Osteocyte (in vitro differentiated cells): ENCODE results near the gene ACTN4. TPM values are rescaled to one million over a fixed set of nuclear protein-coding genes. Genes with fewer than 3 reads are reported as not detected.

Source experiments
- DNase-seq: peaks from one replicate; pipeline ENCODE4 v3.0.0; 2021; ENCODE audit warnings: mixed read lengths; ENCODE audit not compliant: unreplicated experiment; ENCODE audit errors: extremely low spot score
- H3K27ac Mint-ChIP-seq: one replicate; pipeline ENCODE4 v1.8.0; 2021; ENCODE audit warnings: mild to moderate bottlenecking, mixed read lengths; ENCODE audit not compliant: unreplicated experiment
- H3K27me3 Mint-ChIP-seq: one replicate; pipeline ENCODE4 v1.8.0; 2021; ENCODE audit warnings: mixed read lengths; ENCODE audit not compliant: unreplicated experiment
- H3K36me3 Mint-ChIP-seq: one replicate; pipeline ENCODE4 v1.8.0; 2021; ENCODE audit warnings: mixed read lengths; ENCODE audit not compliant: unreplicated experiment
- H3K4me1 Mint-ChIP-seq: one replicate; pipeline ENCODE4 v1.8.0; 2021; ENCODE audit warnings: mixed read lengths; ENCODE audit not compliant: unreplicated experiment
- H3K4me3 Mint-ChIP-seq: one replicate; pipeline ENCODE4 v1.8.0; 2021; ENCODE audit warnings: mild to moderate bottlenecking, moderate library complexity, mixed read lengths; ENCODE audit not compliant: unreplicated experiment
- H3K9me3 Mint-ChIP-seq: one replicate; pipeline ENCODE4 v1.8.0; 2021; ENCODE audit warnings: mixed read lengths; ENCODE audit not compliant: unreplicated experiment
- total RNA-seq: library from RNA; stranded (reverse); gene quantifications from 2 replicates; pipeline ENCODE4 v1.2.1, GENCODE V29; 2021
- TF ChIP-seq, protein P1 (sequence below): fragments of 200-600 bp; sonication (generic); IDR thresholded peaks from 2 replicates; pipeline ENCODE4 v1.5.0; 2021; ENCODE audit warnings: antibody characterized with exemption, mild to moderate bottlenecking, moderate library complexity

ACTN4 gene
- total RNA-seq, 1 donor from 2014 or later = 525 TPM

DNA sequence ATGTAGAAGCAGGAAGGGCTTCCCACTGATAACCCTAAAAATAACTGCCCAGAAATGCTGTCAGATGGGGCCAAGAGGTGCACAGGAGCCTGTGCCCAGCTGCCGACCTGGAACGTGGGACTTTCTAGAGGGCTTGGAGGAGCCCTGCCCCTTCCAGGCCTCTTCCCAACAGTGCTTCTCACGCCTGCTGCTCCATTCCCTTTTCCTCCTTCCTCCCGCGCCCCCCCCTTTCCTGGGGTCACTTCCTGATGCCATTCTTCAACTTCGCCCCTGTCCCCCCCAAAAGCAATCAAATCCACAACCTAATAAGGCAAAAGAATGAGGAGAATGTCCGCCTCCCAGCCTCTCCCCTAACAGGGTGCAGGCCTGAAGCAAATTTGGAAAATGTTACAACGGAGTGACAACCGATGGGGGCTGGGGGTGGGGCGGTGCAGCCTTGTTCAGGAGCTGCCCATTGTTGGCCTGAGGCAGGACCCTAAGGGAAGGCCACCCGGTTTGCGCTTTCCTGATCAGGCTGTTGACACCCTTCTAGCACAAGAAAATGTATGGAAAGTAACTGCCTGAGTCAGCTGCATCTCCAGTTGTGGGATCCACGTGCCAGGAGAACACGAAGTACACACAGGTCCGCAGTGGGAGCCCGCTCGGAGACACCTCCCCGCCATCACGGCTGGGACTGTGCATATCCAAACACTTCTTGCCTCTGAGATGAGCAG, 18.7 kb downstream of the ACTN4 start:
- Mint-ChIP-seq H3K36me3 (peaks cover 13% of the 10 kb centered on the region), H3K4me1 (peaks cover 94% of the 10 kb centered on the region), H3K4me3 (peak overlapping the region; percentile 35), H3K9me3 (no peaks in the 10 kb centered on the region), H3K27me3 (no peaks in the 10 kb centered on the region), H3K27ac (peak overlapping the region; percentile 98)
- TF ChIP-seq, protein P1, sequence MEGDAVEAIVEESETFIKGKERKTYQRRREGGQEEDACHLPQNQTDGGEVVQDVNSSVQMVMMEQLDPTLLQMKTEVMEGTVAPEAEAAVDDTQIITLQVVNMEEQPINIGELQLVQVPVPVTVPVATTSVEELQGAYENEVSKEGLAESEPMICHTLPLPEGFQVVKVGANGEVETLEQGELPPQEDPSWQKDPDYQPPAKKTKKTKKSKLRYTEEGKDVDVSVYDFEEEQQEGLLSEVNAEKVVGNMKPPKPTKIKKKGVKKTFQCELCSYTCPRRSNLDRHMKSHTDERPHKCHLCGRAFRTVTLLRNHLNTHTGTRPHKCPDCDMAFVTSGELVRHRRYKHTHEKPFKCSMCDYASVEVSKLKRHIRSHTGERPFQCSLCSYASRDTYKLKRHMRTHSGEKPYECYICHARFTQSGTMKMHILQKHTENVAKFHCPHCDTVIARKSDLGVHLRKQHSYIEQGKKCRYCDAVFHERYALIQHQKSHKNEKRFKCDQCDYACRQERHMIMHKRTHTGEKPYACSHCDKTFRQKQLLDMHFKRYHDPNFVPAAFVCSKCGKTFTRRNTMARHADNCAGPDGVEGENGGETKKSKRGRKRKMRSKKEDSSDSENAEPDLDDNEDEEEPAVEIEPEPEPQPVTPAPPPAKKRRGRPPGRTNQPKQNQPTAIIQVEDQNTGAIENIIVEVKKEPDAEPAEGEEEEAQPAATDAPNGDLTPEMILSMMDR = no peak
- DNase-seq = no peak

DNA sequence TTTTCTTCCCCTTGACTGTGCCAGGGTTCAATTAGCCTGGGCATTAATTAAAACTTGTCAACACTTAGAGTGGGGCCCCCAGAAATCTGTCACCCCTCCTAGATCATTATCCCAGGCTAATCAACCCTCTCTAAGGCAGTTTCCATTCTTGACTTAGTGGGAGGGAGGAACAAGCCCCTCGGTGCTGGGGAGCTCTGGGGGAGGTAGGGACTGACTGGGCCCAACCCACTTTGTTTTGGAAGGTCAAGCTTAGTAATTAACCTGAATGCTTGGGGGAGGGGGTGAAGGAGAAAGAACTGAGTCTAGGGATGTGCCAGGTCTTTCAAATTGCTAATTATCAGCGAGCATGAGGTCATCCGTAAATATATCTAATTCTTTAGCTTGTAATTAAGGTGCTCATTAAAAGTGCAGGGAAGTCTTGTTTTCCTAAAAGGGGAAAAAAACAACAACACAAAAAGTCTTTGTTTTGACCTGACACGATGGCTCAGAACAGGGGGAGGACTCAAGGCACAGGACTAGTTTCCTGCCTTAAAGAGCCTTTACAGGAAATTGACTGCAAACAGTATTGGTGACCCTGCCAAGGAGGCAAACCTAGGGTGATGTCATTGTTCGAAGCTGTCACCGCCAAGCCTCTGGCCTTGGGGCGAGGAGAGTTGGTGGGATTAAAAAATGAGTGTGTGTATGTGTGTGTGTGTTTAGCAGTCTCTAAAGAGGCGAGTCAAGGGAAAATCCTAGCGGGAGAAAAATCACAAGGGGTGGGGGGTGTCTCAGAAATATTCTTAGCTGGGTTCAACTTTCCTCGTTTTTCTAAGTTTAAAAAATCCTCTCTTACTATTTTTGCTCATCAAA, 19.4 kb downstream of the ACTN4 start:
- TF ChIP-seq, protein P1 = no peak
- H3K27me3 Mint-ChIP-seq = no peaks in the 10 kb centered on the region
- H3K9me3 Mint-ChIP-seq = no peaks in the 10 kb centered on the region

DNA sequence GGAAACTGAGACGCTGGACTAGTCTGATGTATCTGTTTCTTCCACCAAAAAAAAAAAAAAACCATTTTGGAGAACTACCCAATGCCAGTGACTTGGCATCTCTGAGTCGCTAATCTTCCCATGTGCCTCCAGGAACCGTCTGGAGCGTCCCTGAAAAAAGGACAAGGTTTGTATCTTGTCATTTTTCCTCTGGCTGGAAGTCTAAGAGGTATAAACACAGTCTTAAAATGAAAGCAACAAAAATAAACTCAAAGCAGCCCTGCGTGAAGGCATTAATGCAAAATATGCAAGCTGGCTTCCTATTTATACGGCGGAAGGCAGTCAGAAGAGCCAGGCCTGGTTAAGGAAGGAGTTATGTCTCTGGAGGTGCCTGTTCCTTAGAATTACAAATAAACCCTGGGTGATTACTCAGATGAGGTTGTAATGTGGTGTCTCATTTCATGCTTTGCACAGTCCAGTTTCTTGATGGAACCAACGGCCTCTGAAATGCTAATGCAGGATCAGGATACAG, 20.3 kb downstream of the ACTN4 start:
- TF ChIP-seq, protein P1 = no peak
- no peak for DNase-seq
- H3K36me3 Mint-ChIP-seq = peaks cover 6% of the 10 kb centered on the region
- H3K27ac Mint-ChIP-seq = peak overlapping the region; percentile 98
- H3K27me3 Mint-ChIP-seq = no peaks in the 10 kb centered on the region
- peaks cover 89% of the 10 kb centered on the region for H3K4me1 Mint-ChIP-seq
- peak overlapping the region; percentile 41 for H3K4me3 Mint-ChIP-seq
- no peaks in the 10 kb centered on the region for H3K9me3 Mint-ChIP-seq

More for the DNA sequence above, 19.4 kb downstream of the ACTN4 start:
- Mint-ChIP-seq H3K4me3 (peak overlapping the region; percentile 41), H3K36me3 (peaks cover 11% of the 10 kb centered on the region), H3K4me1 (peaks cover 96% of the 10 kb centered on the region), H3K27ac (peak overlapping the region; percentile 98)
- no peak for DNase-seq

DNA sequence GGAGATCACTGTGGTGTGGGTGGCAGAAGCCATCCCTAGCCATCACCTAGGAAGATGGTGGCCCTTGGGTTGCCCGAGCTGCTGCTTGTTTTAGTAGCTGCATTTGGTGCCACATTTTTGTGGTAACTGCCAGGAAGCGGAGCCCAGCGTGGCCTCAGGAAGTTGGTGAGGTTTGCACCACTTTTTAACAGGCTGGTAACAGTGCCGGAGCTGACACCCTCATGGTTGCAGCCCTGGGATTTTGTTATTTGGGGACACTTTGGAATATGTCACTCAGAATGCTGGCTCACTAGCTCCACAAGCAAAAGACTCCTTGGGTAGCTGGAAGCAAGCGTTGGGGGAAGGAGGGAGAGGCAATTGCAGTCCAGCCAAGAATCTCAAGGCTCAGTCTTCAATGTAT, 22.1 kb downstream of the ACTN4 start:
- no peaks in the 10 kb centered on the region for H3K27me3 Mint-ChIP-seq
- TF ChIP-seq, protein P1 = no peak
- peaks cover 3% of the 10 kb centered on the region for H3K36me3 Mint-ChIP-seq
- no peak for DNase-seq
- H3K27ac Mint-ChIP-seq = peak overlapping the region; percentile 98
- no peak overlapping the region for H3K4me3 Mint-ChIP-seq
- H3K9me3 Mint-ChIP-seq = no peaks in the 10 kb centered on the region
- peaks cover 79% of the 10 kb centered on the region for H3K4me1 Mint-ChIP-seq

DNA sequence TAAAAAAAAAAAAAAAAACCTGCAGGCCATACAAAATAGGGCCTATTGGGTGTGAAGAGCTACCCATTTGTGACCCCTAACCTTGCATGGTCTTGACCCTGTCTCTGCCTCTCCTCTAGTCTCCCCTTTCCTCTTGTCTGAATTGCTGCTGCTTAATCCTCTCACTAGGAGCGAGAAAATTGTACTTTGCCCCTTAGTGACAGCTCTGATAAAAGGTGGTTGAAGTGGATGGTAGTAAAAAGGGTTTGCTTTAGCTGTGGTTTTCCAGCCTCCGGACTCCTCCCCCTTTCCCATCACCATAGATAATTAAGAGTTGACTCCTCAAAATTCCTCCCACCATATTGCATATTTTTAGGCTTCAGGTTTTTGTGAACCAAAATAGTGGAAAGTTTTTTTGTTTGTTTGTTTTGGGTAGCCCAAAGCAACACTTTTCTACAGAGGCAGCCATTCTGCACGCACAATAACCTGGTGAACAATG, 23.5 kb downstream of the ACTN4 start:
- Mint-ChIP-seq H3K27me3 (no peaks in the 10 kb centered on the region), H3K27ac (peak overlapping the region; percentile 98), H3K4me3 (no peak overlapping the region), H3K9me3 (no peaks in the 10 kb centered on the region), H3K4me1 (peaks cover 79% of the 10 kb centered on the region), H3K36me3 (peaks cover 3% of the 10 kb centered on the region)
- DNase-seq = no peak
- TF ChIP-seq, protein P1 = no peak
